PFSK-1 (cell line): ENCODE measurements around the gene STAT2.

Experiments
- FOXP2 ChIP-seq: optimal IDR thresholded peaks from 2 replicates; pipeline ENCODE3; 2011; ENCODE audit warnings: borderline replicate concordance, control low read depth, inconsistent platforms; ENCODE audit not compliant: insufficient read depth; ENCODE audit errors: extremely low read length, extremely low read depth
- POLR2AphosphoS5 ChIP-seq: IDR thresholded peaks from 2 replicates; pipeline ENCODE4 v1.6.1; 2012; ENCODE audit warnings: low read depth, mild to moderate bottlenecking, control low read depth, low read length, moderate library complexity
- TAF1 ChIP-seq: IDR thresholded peaks from 2 replicates; pipeline ENCODE4 v1.6.1; 2012; ENCODE audit warnings: low read length, control low read depth, borderline replicate concordance; ENCODE audit not compliant: insufficient read depth

DNA sequence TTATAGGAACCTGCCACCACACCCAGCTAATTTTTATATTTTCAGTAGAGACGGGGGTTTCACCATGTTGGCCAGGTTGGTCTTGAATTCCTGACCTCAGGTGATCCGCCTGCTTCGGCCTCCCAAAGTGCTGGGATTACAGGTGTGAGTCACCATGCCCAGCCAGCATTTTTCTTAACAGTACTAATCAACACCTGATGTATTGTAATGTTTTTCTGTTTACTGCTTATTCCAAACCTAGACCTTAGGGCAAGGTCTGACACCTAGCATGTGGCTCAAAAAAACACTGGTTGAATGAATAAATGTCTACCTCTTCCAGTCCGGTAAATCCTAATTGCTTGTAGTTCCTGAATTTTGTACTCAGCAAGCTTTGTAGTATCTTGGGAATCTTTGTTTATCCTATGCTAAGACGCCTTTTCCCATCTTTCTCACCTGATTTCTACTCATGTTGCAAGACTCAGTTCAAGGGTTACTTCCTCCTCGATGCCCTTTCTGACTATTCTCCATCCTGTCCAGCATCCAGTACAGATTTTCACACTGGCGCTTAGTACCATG lies 28.9 kb downstream of the STAT2 start:
- no peak for TF ChIP-seq TAF1
- TF ChIP-seq POLR2AphosphoS5, result no peak
- no peak for TF ChIP-seq FOXP2
